Muscle of leg (tissue), 11 donors: Measurements from ENCODE around the gene DMPK. TPM values are rescaled to one million over a fixed set of nuclear protein-coding genes. Genes with fewer than 3 reads are reported as not detected.
"Not testable (repeated sequence)": the region's sequence is repeated elsewhere in the genome, so short reads cannot be mapped to it uniquely, and the experiment has no call there.

Experiments
- DNase-seq: peaks from one replicate; pipeline ENCODE4 v3.0.0; 2013
- H3K27ac ChIP-seq: one replicate; pipeline ENCODE4 v1.5.1; 2013; ENCODE audit warnings: mild to moderate bottlenecking, low read length, control low read depth
- H3K27me3 ChIP-seq: one replicate; pipeline ENCODE4 v1.6.1; 2013; ENCODE audit warnings: low read length; ENCODE audit not compliant: control insufficient read depth, insufficient read depth
- H3K36me3 ChIP-seq: one replicate; pipeline ENCODE4 v1.6.1; 2013; ENCODE audit warnings: low read length; ENCODE audit not compliant: control insufficient read depth, insufficient read depth
- H3K4me1 ChIP-seq: one replicate; pipeline ENCODE4 v1.6.1; 2013; ENCODE audit warnings: low read length; ENCODE audit not compliant: control insufficient read depth, insufficient read depth
- H3K4me3 ChIP-seq: one replicate; pipeline ENCODE4 v1.5.1; 2013; ENCODE audit warnings: low read length, control low read depth
- H3K9me3 ChIP-seq: replicated peaks from 2 replicates; pipeline ENCODE4 v1.6.1; 2013; ENCODE audit warnings: low read depth, low read length; ENCODE audit not compliant: control insufficient read depth
- WGBS: methylation state at CpG from one replicate; pipeline ENCODE4 v1.1.5; 2013; ENCODE audit warnings: missing lambda C conversion rate; ENCODE audit not compliant: insufficient coverage; 5-methylcytosine and 5-hydroxymethylcytosine counted together
- polyA plus RNA-seq, 8 donors: library from polyadenylated mRNA; unstranded; fragments of 120-200 nt; gene quantifications; one replicate each; pipeline versions ENCODE4 v1.2.1 to v1.2.3, GENCODE V29; 2013; ENCODE audit warnings: inconsistent platforms in 1 of 8, low replicate concordance in 1 of 8; ENCODE audit not compliant: insufficient read length in 8 of 8, insufficient read depth in 1 of 8
- total RNA-seq: library from RNA; stranded (reverse); fragments of 120-200 nt; gene quantifications from one replicate; pipeline ENCODE4 v1.2.4, GENCODE V29; 2013

The DMPK gene
- total and polyA plus RNA-seq, 9 donors: 158 to 390 (median 318) TPM

- H3K4me1 ChIP-seq: peaks cover 46% of the 10 kb centered on the region
- peaks cover 11% of the 10 kb centered on the region for H3K36me3 ChIP-seq
- peaks cover 6% of the 10 kb centered on the region for H3K27me3 ChIP-seq
- no peak overlapping the region for H3K4me3 ChIP-seq
- no peak for DNase-seq
- H3K9me3 ChIP-seq: no peaks in the 10 kb centered on the region
- 58% methylated on average over 3 of the region's 6 CpGs for WGBS
- peak overlapping the region; percentile 98 for H3K27ac ChIP-seq
Observed at GRCh38 chr19:45764475-45764874, 17.8 kb downstream of the DMPK start.

DNA sequence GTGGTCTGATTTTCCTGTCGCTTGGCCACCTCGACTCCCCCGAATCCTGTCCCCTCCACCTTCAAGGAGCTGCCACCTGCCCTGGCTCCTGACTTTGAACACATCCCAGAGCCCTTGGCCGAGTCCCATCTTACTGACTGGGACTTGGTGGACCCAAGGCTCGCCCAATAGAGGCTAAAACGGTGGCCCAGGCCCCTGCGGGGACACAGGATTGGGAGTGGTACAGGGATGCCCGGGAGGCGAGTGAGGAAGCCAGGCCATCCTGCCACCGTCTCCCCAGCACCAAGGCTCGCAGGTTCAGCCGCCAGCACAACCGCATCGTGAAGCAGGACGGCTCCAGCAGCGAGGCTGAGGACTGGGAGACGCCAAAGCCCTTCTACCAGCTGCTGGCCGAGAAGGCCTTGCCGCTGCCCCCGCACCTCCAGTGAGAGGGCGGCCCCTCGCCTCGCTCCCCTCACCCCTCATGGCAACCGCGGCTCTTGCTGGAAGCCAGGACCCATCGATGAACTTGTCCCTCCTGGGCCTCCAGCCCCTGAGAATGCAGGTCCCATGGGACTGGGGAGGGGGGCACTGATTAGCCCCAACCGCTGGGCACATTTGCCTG, 18.5 kb downstream of the DMPK start:
- Histone ChIP-seq H3K4me1 (peaks cover 46% of the 10 kb centered on the region), H3K4me3 (no peak overlapping the region), H3K9me3 (no peaks in the 10 kb centered on the region), H3K27ac (peak overlapping the region; percentile 6), H3K36me3 (peaks cover 11% of the 10 kb centered on the region), H3K27me3 (peaks cover 6% of the 10 kb centered on the region)
- WGBS: 30% methylated on average over 25 of the region's 27 CpGs
- no peak for DNase-seq

- 84% methylated on average over 12 of the region's 15 CpGs for WGBS
- H3K27me3 ChIP-seq: peaks cover 6% of the 10 kb centered on the region
- DNase-seq: no peak
Observed at GRCh38 chr19:45762870-45763631, 19.2 kb downstream of the DMPK start.

GRCh38 chr19:45761714-45762113, 20.6 kb downstream of the DMPK start:
- peaks cover 38% of the 10 kb centered on the region for H3K4me1 ChIP-seq
- H3K9me3 ChIP-seq: no peaks in the 10 kb centered on the region
- DNase-seq: no peak
- no peak overlapping the region for H3K27ac ChIP-seq
- H3K4me3 ChIP-seq: no peak overlapping the region
- H3K36me3 ChIP-seq: peaks cover 11% of the 10 kb centered on the region
- whole genome bisulfite sequencing: 65% methylated on average over 16 of the region's 17 CpGs
- peaks cover 4% of the 10 kb centered on the region for H3K27me3 ChIP-seq

More at GRCh38 chr19:45762870-45763631, 19.2 kb downstream of the DMPK start:
- H3K27ac ChIP-seq: no peak overlapping the region
- peaks cover 11% of the 10 kb centered on the region for H3K36me3 ChIP-seq
- H3K4me1 ChIP-seq: peaks cover 46% of the 10 kb centered on the region
- H3K4me3 ChIP-seq: no peak overlapping the region
- H3K9me3 ChIP-seq: no peaks in the 10 kb centered on the region

DNA sequence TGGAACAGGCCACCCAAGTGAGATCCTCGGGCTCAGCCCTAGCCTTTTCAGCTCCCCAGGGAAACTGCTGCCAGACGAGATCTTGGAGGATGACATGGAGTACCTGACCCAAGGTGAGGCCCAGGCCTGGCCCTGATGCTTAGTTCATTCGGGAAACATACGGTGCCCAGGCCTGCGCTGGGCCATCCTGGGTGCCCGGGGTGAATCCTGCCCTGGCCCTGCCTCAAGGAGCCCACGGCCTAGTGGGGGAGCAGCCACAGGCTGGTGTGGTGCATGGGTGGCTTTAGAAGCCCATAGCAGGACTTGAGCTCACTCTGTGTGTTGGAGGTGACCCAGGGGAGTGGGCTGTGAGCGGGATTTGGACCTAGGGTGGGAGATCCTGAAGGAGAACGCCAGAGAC, 23.4 kb downstream of the DMPK start:
- DNase-seq: no peak
- Histone ChIP-seq H3K27ac (no peak overlapping the region), H3K27me3 (peaks cover 4% of the 10 kb centered on the region), H3K36me3 (no peaks in the 10 kb centered on the region), H3K9me3 (no peaks in the 10 kb centered on the region), H3K4me1 (peaks cover 10% of the 10 kb centered on the region), H3K4me3 (no peak overlapping the region)
- WGBS: 62% methylated on average over 8 of the region's 9 CpGs

- Histone ChIP-seq H3K4me1 (no peaks in the 10 kb centered on the region), H3K36me3 (no peaks in the 10 kb centered on the region), H3K27me3 (peaks cover 4% of the 10 kb centered on the region), H3K9me3 (no peaks in the 10 kb centered on the region), H3K4me3 (no peak overlapping the region), H3K27ac (no peak overlapping the region)
- no peak for DNase-seq
- 71% methylated on average over 6 of the region's 9 CpGs for WGBS
Observed at GRCh38 chr19:45757695-45758094, 24.6 kb downstream of the DMPK start.

GRCh38 chr19:45754323-45754722, 28.0 kb downstream of the DMPK start:
- Histone ChIP-seq H3K27ac (no peak overlapping the region), H3K4me3 (no peak overlapping the region), H3K4me1 (no peaks in the 10 kb centered on the region), H3K27me3 (no peaks in the 10 kb centered on the region), H3K36me3 (no peaks in the 10 kb centered on the region), H3K9me3 (no peaks in the 10 kb centered on the region)
- no peak for DNase-seq
- 83% methylated on average over 2 of the region's 8 CpGs for WGBS

- no peak for DNase-seq
- H3K27me3 ChIP-seq: no peaks in the 10 kb centered on the region
- no peaks in the 10 kb centered on the region for H3K9me3 ChIP-seq
- no peaks in the 10 kb centered on the region for H3K36me3 ChIP-seq
- WGBS: 34% methylated on average over 4 of the region's 6 CpGs
- H3K27ac ChIP-seq: no peak overlapping the region
- H3K4me3 ChIP-seq: no peak overlapping the region
- H3K4me1 ChIP-seq: no peaks in the 10 kb centered on the region
Observed at GRCh38 chr19:45753548-45753947, 28.7 kb downstream of the DMPK start.

DNA sequence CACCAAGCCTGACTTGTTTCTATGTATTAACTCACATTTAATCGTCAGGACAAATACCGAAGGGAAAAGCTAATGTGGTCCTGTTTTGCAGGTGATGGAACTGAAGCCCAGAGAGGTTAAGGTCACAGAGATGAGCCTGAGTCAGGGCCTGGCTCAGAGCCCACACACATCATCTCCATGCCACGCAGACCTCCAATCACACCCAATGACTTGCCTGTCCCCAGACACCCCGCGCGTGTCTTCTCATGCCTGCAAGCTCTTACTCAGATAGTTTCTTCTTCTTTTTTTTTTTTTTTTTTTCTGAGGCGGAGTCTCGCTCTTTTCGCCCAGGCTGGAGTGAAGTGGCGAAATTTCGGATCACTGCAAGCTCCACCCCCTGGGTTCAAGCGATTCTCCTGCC, 29.7 kb downstream of the DMPK start:
- no peak overlapping the region for H3K27ac ChIP-seq
- H3K9me3 ChIP-seq: no peaks in the 10 kb centered on the region
- H3K4me3 ChIP-seq: no peak overlapping the region
- H3K27me3 ChIP-seq: no peaks in the 10 kb centered on the region
- 89% methylated on average over 10 of the region's 12 CpGs for WGBS
- H3K4me1 ChIP-seq: no peaks in the 10 kb centered on the region
- H3K36me3 ChIP-seq: no peaks in the 10 kb centered on the region
- DNase-seq: no peak

DNA sequence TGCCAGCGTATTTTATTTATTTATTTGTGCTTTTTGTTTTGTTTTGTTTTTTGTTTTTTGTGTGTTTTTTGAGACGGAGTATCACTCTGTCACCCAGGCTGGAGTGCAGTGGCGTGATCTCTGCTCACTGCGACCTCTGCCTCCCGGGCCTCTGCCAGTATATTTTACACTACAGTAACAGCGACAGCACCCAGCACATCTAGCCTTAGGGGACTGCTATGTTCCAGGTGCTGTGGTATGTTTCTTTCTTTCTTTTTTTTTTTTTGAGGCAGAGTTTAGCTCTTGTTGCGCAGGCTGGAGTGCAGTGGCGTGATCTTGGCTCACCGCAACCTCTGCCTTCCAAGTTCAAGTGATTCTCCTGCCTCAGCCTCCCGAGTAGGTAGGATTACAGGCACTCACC, 30.8 kb downstream of the DMPK start:
- H3K4me3 ChIP-seq, H3K36me3 ChIP-seq, H3K27me3 ChIP-seq, H3K27ac ChIP-seq, H3K9me3 ChIP-seq, H3K4me1 ChIP-seq, DNase-seq: not testable (repeated sequence)
- no CpG with 5 or more reads among the region's 10 CpGs for WGBS
